Measurements from ENCODE around the gene CUL2. TPM values are rescaled to one million over a fixed set of nuclear protein-coding genes. Genes with fewer than 3 reads are reported as not detected.

CUL2 gene
- total RNA-seq, 1 donor from 2014 or later: 40.6 TPM

- no peak for ATAC-seq
- intact Hi-C loops (cut with micrococcal nuclease): loop anchor here (10.0 kb wide), 1 partner anchor 289 kb away; no protein-coding TSS in a partner anchor
Observed at GRCh38 chr10:34964166-34964800, 125.9 kb downstream of the CUL2 start.

GRCh38 chr10:34962866-34963265 is 127.3 kb downstream of the CUL2 start:
- ATAC-seq: no peak
- intact Hi-C loops (cut with micrococcal nuclease): loop anchor here (10.0 kb wide), 1 partner anchor 288 kb away; no protein-coding TSS in a partner anchor
- no peak for DNase-seq

More at GRCh38 chr10:34964166-34964800, 125.9 kb downstream of the CUL2 start:
- no peak for DNase-seq

DNA sequence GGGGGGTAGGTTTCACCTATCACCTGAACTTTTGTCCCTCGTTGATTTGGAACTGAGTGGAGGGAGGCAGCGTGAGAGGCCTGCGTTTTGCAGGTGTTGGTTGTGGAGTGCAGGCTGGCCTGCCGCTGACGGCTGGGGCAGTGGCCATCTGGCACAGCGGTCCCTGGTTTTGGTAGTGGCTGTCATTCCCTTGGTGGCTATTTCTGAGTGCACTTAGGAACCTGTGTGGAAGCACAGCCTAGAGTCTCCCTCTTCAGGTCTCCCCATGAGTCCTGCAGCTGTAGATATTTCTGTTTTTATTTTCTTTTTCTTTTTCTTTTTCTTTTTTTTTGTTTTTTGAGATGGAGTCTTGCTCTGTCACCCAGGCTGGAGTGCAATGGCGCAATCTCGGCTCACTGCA is 129.2 kb downstream of the CUL2 start:
- peak; percentile 64 for DNase-seq

DNA sequence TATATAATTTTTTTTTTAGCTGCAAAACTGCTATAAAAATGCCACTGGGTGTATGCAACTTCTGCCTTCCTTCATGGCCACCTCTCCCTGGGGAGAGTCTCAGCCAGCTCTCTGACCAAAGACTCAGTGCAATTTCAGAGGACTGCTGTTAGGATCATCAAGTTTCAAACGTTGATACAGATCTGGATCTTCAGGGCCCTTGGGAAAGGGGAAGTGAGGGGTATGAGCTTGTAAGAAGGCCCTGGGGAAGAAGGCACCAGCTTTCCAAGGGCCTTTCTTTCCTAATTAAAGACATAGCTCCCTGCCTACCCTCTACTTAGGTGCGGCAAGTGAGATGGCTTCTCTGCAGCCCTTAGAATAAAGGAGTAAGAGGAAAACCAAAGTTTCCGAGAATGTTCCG is 130.4 kb downstream of the CUL2 start:
- intact Hi-C loops (cut with micrococcal nuclease): loop anchor here (10.0 kb wide), 1 partner anchor 285 kb away; no protein-coding TSS in a partner anchor
- DNase-seq (no peak), ATAC-seq (no peak)

More for the DNA sequence above, 129.2 kb downstream of the CUL2 start:
- intact Hi-C loops (cut with micrococcal nuclease): loop anchor here (10.0 kb wide), 1 partner anchor 286 kb away; no protein-coding TSS in a partner anchor
- ATAC-seq: peak; percentile 97

DNA sequence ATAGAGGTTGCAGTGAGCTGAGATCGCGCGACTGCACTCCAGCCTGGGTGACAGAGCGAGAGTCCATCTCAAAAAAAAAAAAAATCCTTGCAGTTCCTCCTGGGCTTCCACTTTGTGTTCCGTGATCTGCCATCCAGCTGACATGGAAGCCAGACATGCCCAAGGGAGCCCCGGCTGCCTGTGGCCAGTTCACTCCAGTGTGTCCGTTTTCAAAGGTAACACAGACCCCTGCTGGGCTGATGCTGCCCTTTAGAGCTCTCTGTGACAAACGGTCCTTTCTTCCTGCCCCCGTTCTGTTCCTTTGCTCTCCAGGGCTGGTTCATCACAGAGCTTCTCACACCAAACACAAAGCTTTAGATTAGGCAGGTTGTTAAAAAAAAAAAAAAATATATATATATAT is 130.8 kb downstream of the CUL2 start:
- DNase-seq (no peak), ATAC-seq (no peak)
- intact Hi-C loops (cut with micrococcal nuclease): no loop called here

Small RNA genes within 50 kb of the gene (microRNA-seq; reads per million reads assigned to microRNA genes)
- 2.9 reads per million for gene MIR3611 (ENCODE audit: borderline number of aligned reads)

Other genes starting within 250 kb of the CUL2 start
- 50.3 TPM for gene CREM, start 36.5 kb upstream of the CUL2 start, total RNA-seq
- 94.4 TPM for gene CCNY, start 246.2 kb upstream of the CUL2 start, total RNA-seq

All from left ventricle myocardium superior (tissue), 1 donor.